Heart left ventricle (tissue), 16 donors: Measurements from ENCODE around the gene LBX1. TPM values are rescaled to one million over a fixed set of nuclear protein-coding genes. Genes with fewer than 3 reads are reported as not detected.

Experiments used
- ATAC-seq, 4 donors: fragments of 200-7000 bp; cut with Tn5 transposase; one replicate each; pipeline ENCODE4 v1.9.1; 2020 to 2022; ENCODE audit warnings: moderate library complexity in 4 of 4, mild to moderate bottlenecking in 3 of 4, moderate number of reproducible peaks in 1 of 4
- DNase-seq, 5 donors: peaks; one replicate each; pipeline ENCODE4 v3.0.0-alpha.2; 2020
- H3K27ac ChIP-seq, 12 donors: fragments of 200-600 bp; sonication (generic) in 4 of 12; one replicate each; pipeline versions ENCODE4 v1.5.0 to v1.8.0; 2016 to 2022; ENCODE audit warnings: mild to moderate bottlenecking in 2 of 12
- H3K27me3 ChIP-seq, 9 donors: fragments of 200-600 bp; sonication (generic) in 2 of 9; one replicate each; pipeline versions ENCODE4 v1.5.1 to v1.8.0; 2016 to 2022; ENCODE audit warnings: mild to moderate bottlenecking in 3 of 9
- H3K36me3 ChIP-seq, 9 donors: fragments of 200-600 bp; sonication (generic) in 2 of 9; one replicate each; pipeline versions ENCODE4 v1.5.0 to v1.8.0; 2018 to 2022; ENCODE audit warnings: mild to moderate bottlenecking in 2 of 9
- H3K4me1 ChIP-seq, 12 donors: fragments of 200-600 bp; sonication (generic) in 4 of 12; one replicate each; pipeline versions ENCODE4 v1.5.0 to v1.8.0; 2016 to 2022; ENCODE audit warnings: mild to moderate bottlenecking in 3 of 12
- H3K4me3 ChIP-seq, 12 donors: fragments of 200-600 bp; sonication (generic) in 4 of 12; one replicate each; pipeline versions ENCODE4 v1.5.0 to v1.8.0; 2017 to 2022; ENCODE audit warnings: mild to moderate bottlenecking in 9 of 12, moderate library complexity in 4 of 12
- H3K9me3 ChIP-seq, 12 donors: fragments of 200-600 bp; sonication (generic) in 4 of 12; one replicate each; pipeline versions ENCODE4 v1.5.0 to v1.8.0; 2016 to 2022; ENCODE audit warnings: mild to moderate bottlenecking in 1 of 12
- CTCF ChIP-seq, 12 donors: fragments of 200-600 bp; sonication (generic) in 4 of 12; IDR thresholded peaks; one replicate each; pipeline versions ENCODE4 v1.5.0 to v1.8.0; 2018 to 2022; ENCODE audit warnings: antibody characterized with exemption in 12 of 12, mild to moderate bottlenecking in 5 of 12
- POLR2A ChIP-seq, 2 donors: fragments of 450-650 bp; IDR thresholded peaks; one replicate each; pipeline ENCODE4 v1.6.1; 2017; ENCODE audit warnings: antibody characterized with exemption in 2 of 2, mild to moderate bottlenecking in 2 of 2, moderate library complexity in 2 of 2
- WGBS, 4 donors: extraction: QIAGEN DNeasy Blood & Tissue Kit in 2 of 4; methylation state at CpG; one replicate each; pipeline versions ENCODE4 v1.1.5 to v1.1.7; 2013 to 2018; 5-methylcytosine and 5-hydroxymethylcytosine counted together
- intact Hi-C, 10 donors: fragments of 100-400 bp; cut with DNase I; formaldehyde crosslinking; loops; one replicate each; pipeline versions ENCODE4 v1.11.1 to v1.14.2; 2022
- polyA plus RNA-seq, 2 donors: library from polyadenylated mRNA; stranded (reverse); fragments of 200-250 nt; gene quantifications; one replicate each; pipeline ENCODE4 v1.2.3, GENCODE V29; 2013
- total RNA-seq, 9 donors: library from RNA; depleted of rRNA in 2 of 9; stranded (reverse); fragments of >200 nt in 2 of 9; fragmentation: NEBNext Ultra II Directional in 3 of 9; extraction: Animal tissue kit (Norgen Biotek cat#: 25700) in 3 of 9; gene quantifications; one replicate each; pipeline versions ENCODE4 v1.1.0 to v1.2.4, GENCODE V29; 2016 to 2023
- donor health status: ischemic (EF 13 %, LVEDD 7.1; RV severe dilation, severe dysfunction).
- donor health status: healthy with polysubstance abuse.
- donor health status: DM: no; HTN: yes; CAD: no.
- donor health status: DM: no; HTN: no; CAD: no.
- donor health status: ischemic (EF 25% LVEDD 6.9; RV normal size, moderate dysfunction).
- donor health status: ischemic (EF 25% LVEDD 5.7; RV mildly dilated, moderate dysfunction).
- donor health status: healthy.
- donor health status: DM: yes; HTN: yes; CAD: no.
- donor health status: ischemic (EF 35%, LVEDD 5.7; RV mildly dilated, moderate dysfunction).
- donor health status: nonischemic (EF 11% LVEDD 7.7; RV severe dilation, severe dysfunction).
- donor health status: DM: yes; HTN: yes; CAD: no.
- donor health status: PGD.
- donor health status: ischemic (EF 29% LVEDD 5.4; RV normal size, mild dysfunction).
- donor health status: nonischemic (EF 23%, LVEDD 6.1; RV moderate dilation, normal function).

The LBX1 gene
- total and polyA plus RNA-seq, 11 donors: 0.08 TPM; not detected in 10

GRCh38 chr10:101256387-101256786 is 27.1 kb upstream of the LBX1 start:
- H3K36me3 ChIP-seq: no peaks in the 10 kb centered on the region
- H3K9me3 ChIP-seq: peaks cover 0 to 12% (median 6%) of the 10 kb centered on the region in 12 donors
- H3K4me1 ChIP-seq: no peaks in the 10 kb centered on the region
- intact Hi-C loops: no loop called here
- 82 to 92% (median 89%) methylated on average over 1 of the region's 1 CpG for WGBS, 4 donors
- ATAC-seq (no peak), DNase-seq (no peak)
- peaks cover 0 to 45% (median 13%) of the 10 kb centered on the region in 9 donors for H3K27me3 ChIP-seq
- no peak for TF ChIP-seq CTCF (IDR thresholded peaks at IDR 0.05)
- no peak overlapping the region for H3K27ac ChIP-seq
- H3K4me3 ChIP-seq: no peak overlapping the region

- no peak for ATAC-seq
- DNase-seq: no peak
- H3K36me3 ChIP-seq: no peaks in the 10 kb centered on the region
- H3K27ac ChIP-seq: no peak overlapping the region
- no peaks in the 10 kb centered on the region for H3K4me1 ChIP-seq
- no peak overlapping the region for H3K4me3 ChIP-seq
- intact Hi-C loops: no loop called here
- H3K9me3 ChIP-seq: no peaks in the 10 kb centered on the region
- H3K27me3 ChIP-seq: peaks cover 5 to 80% (median 44%) of the 10 kb centered on the region in 9 donors
- 68 to 78% (median 75%) methylated on average over 7 of the region's 7 CpGs for WGBS, 4 donors
- TF ChIP-seq CTCF (IDR thresholded peaks at IDR 0.05) (no peak), POLR2A (IDR thresholded peaks at IDR 0.05) (no peak)
These were observed 20.9 kb upstream of the LBX1 start for GRCh38 chr10:101250136-101250535.

GRCh38 chr10:101249171-101249581 is 19.9 kb upstream of the LBX1 start:
- peaks cover 5 to 85% (median 44%) of the 10 kb centered on the region in 9 donors for H3K27me3 ChIP-seq
- no peaks in the 10 kb centered on the region for H3K4me1 ChIP-seq

GRCh38 chr10:101246639-101247038 is 17.4 kb upstream of the LBX1 start:
- no peaks in the 10 kb centered on the region for H3K9me3 ChIP-seq
- no peak overlapping the region for H3K27ac ChIP-seq
- H3K4me1 ChIP-seq: no peaks in the 10 kb centered on the region
- intact Hi-C loops: no loop called here
- DNase-seq: no peak
- TF ChIP-seq POLR2A (IDR thresholded peaks at IDR 0.05): no peak
- no peak for TF ChIP-seq CTCF (IDR thresholded peaks at IDR 0.05)
- no peaks in the 10 kb centered on the region for H3K36me3 ChIP-seq
- 86 to 95% (median 89%) methylated on average over 2 of the region's 2 CpGs for WGBS, 4 donors
- no peak for ATAC-seq
- no peak overlapping the region for H3K4me3 ChIP-seq
- H3K27me3 ChIP-seq: peaks cover 8 to 79% (median 47%) of the 10 kb centered on the region in 9 donors

More at GRCh38 chr10:101249171-101249581, 19.9 kb upstream of the LBX1 start:
- Histone ChIP-seq H3K36me3 (no peaks in the 10 kb centered on the region), H3K27ac (no peak overlapping the region), H3K4me3 (no peak overlapping the region), H3K9me3 (no peaks in the 10 kb centered on the region)
- ATAC-seq (no peak), DNase-seq (no peak)
- TF ChIP-seq CTCF (IDR thresholded peaks at IDR 0.05): no peak
- no peak for TF ChIP-seq POLR2A (IDR thresholded peaks at IDR 0.05)
- 48 to 54% (median 50%) methylated on average over 15 of the region's 15 CpGs for WGBS, 4 donors
- intact Hi-C loops: no loop called here
